Hypothalamus (tissue), 51 donors: Measurements from ENCODE around the gene C9orf50.
"Not testable (repeated sequence)": the region's sequence is repeated elsewhere in the genome, so short reads cannot be mapped to it uniquely, and the experiment has no call there.

Source experiments
- DNase-seq, 51 donors: peaks; one replicate each; lab custom pipeline; 2025; lab: John Stamatoyannopoulos, UW

Gene C9orf50

GRCh38 chr9:129595311-129595741 lies 25.6 kb downstream of the C9orf50 start:
- DNase-seq: no peak

DNA sequence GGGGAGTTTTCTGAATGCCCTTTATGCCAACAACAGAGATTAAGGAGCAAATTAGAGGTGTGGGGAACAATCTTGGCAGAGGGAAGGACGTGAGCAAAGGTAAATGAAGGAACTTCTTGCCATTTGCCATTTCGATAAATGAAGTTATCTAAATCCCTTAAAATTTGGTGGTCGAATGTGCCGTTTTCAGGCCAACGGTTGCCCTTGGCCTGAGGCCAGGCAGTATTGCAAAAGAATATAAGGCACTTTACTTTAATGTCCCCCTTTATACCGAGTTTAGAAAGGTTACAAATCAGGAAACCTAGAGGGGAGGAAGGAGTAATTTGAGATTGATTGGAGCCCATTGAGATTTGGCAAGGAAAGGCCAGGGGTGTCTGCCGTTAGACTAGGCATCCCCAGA lies 26.3 kb downstream of the C9orf50 start:
- DNase-seq: no peak

- not testable (repeated sequence) for DNase-seq
Measured at GRCh38 chr9:129592790-129593189, 28.1 kb downstream of the C9orf50 start.

- no peak for DNase-seq
Measured at GRCh38 chr9:129591916-129592315, 29.0 kb downstream of the C9orf50 start.

- DNase-seq: no peak
Measured at GRCh38 chr9:129590466-129590865, 30.4 kb downstream of the C9orf50 start.

GRCh38 chr9:129587487-129588262 lies 33.2 kb downstream of the C9orf50 start:
- DNase-seq: no peak

DNA sequence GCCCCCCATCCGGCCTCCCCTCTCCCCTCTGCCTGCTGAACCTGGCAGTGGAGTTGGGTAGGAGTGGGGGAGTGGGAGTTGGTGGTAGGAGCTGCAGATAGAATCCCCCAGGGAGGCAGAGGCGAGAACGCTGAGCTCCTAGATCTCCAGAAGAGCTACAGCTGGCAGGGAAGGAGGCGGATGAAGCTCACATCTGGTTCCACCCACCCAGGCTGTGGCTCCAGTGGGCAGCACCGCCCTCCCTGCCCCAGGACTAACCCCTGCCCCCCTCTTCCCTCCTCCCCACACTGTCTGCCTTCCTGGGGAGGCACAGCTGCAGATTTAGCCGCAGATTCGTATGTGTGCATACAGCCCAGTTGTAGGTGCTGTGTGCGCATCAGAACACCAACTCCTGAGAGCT lies 34.2 kb downstream of the C9orf50 start:
- DNase-seq: no peak

GRCh38 chr9:129586245-129586644 lies 34.7 kb downstream of the C9orf50 start:
- DNase-seq: no peak

DNA sequence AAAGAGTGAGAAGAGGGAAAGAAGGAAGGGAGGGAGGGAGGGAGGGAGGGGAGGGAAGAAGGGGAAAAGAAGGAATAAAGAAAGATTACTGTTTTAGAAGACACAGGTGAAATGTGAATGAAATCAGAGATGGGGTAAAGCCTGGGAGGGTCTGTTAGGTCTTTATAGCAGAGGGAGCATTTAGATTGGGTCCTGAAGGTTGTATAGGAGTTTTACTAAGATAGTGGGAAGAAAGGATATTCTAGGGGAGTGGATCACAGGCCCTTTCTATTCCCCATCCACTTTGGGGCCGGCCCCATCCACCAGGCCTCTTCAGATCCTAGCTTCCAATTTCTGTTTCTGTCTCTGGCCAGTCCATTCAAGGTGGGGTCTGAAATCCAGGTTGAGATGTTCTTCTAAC lies 35.5 kb downstream of the C9orf50 start:
- DNase-seq: no peak

DNA sequence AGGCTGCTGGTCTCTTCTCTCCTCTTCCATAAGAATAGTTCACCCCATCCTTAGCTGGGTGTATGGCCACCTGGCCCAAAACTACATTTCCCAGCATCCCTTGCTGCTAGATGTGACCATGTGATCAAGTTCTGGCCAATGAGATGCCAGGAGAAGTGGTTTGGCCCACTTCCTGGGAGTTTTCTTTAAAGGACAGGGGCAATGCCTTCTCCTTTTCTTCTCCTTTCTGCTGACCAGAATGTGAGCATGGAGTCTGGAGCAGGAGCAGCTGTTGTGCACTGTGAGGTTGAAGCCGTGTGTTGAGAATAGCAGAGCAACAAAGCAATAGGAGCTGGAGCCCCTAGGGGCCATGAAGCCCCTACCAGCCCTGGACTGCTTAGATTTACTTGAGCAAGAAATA lies 36.8 kb downstream of the C9orf50 start:
- peak in 30 of 51 donors; percentile 7 to 71 (median 38) for DNase-seq

DNA sequence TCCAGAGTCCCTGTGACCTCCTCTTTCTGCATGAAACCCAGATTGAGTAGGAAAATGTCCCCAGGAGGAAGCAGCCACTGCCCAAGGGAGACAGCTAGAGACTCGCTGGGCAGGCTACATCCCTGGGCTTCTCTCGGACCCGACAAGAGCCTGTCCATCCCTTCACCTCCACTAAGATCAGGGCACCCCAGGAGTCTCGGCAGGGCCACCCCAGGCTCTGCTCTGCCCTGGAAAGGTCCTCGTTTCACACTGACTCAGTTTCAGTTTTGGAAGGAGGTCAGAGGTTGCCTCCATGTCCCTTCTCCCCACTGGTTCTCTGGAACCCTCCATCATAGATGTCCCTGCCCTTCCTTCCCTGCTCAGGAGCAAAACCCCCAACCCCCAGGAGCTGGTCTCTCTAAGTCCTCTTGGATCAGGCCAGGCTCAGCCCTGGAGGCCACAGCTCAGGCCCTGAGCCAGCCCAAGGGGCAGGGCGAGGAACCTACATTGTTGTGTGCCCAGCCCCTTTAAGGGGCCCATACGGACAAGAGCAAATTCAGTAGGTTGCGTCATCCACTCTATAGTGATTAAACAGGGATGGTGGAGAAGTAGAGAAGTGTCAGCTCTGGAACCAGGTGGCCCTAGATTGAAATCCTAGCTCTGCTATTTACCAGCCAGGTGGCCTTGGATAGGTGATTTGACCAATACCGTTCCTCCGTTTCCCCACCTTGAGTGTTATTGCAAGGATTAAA lies 37.4 kb downstream of the C9orf50 start:
- no peak for DNase-seq

DNA sequence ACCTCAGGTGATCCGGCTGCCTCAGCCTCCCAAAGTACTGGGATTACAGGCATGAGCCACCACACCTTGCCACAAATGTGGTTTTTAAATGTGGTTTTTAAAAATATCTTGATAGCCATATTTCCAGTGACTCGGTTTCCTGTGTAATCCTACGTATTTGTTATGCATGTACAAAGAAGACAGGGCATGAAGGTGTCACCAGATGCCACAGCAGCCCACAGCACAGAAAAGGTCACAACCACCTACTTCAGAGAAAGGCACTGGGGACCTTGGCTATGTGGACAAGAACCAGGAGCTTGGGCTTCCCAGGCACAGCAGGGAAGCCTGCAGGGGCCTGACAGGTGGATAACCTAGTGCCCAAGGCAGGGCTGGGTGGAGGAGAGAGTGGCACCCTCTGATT lies 38.0 kb downstream of the C9orf50 start:
- no peak for DNase-seq

GRCh38 chr9:129581505-129582189 lies 39.3 kb downstream of the C9orf50 start:
- no peak for DNase-seq

GRCh38 chr9:129580211-129580915 lies 40.5 kb downstream of the C9orf50 start:
- DNase-seq: no peak

- no peak for DNase-seq
Measured at GRCh38 chr9:129579294-129579693, 41.6 kb downstream of the C9orf50 start.

- no peak for DNase-seq
Measured at GRCh38 chr9:129576546-129577543, 44.1 kb downstream of the C9orf50 start.

- no peak for DNase-seq
Measured at GRCh38 chr9:129575818-129576217, 45.1 kb downstream of the C9orf50 start.

GRCh38 chr9:129574911-129575585 lies 45.9 kb downstream of the C9orf50 start:
- no peak for DNase-seq

- DNase-seq: no peak
Measured at GRCh38 chr9:129573977-129574376, 46.9 kb downstream of the C9orf50 start.
